Fibroblast of lung (primary cell): ENCODE results near the gene COLEC11. TPM values are rescaled to one million over a fixed set of nuclear protein-coding genes. Genes with fewer than 3 reads are reported as not detected.

ENCODE experiments used
- DNase-seq, 2 donors: peaks; one replicate each; pipeline versions ENCODE4 v3.0.0 to v3.0.0-alpha.2; 2010; ENCODE audit warnings: low read depth in 2 of 2
- H2AFZ ChIP-seq: 2 replicates; pipeline ENCODE4 v1.5.1; 2012; ENCODE audit warnings: low read length, control low read depth, inconsistent platforms
- H3K27ac ChIP-seq: 2 replicates; pipeline ENCODE4 v1.5.1; 2011; ENCODE audit warnings: low read length, control low read depth; ENCODE audit not compliant: insufficient read depth
- H3K27me3 ChIP-seq: 2 replicates; pipeline ENCODE4 v1.5.1; 2011; ENCODE audit warnings: mild to moderate bottlenecking, low read length; ENCODE audit not compliant: control insufficient read depth, insufficient read depth
- H3K36me3 ChIP-seq: 2 replicates; pipeline ENCODE4 v1.5.1; 2011; ENCODE audit warnings: low read length; ENCODE audit not compliant: control insufficient read depth, insufficient read depth
- H3K4me1 ChIP-seq: 2 replicates; pipeline ENCODE4 v1.5.1; 2011; ENCODE audit warnings: low read length; ENCODE audit not compliant: control insufficient read depth, insufficient read depth; ENCODE audit errors: extremely low read depth
- H3K4me2 ChIP-seq: 2 replicates; pipeline ENCODE4 v1.5.1; 2011; ENCODE audit warnings: low read length, control low read depth; ENCODE audit not compliant: insufficient read depth; ENCODE audit errors: extremely low read depth
- H3K4me3 ChIP-seq, 4 experiments: fragments of 200-600 bp in 1 of 4; sonication (generic) in 1 of 4; replicated peaks in 1 of 4; 2 replicates each; pipeline ENCODE4 v1.5.1; 2011 to 2016; ENCODE audit warnings: low read length in 4 of 4, low read depth in 3 of 4, mild to moderate bottlenecking in 3 of 4, control low read depth in 2 of 4, inconsistent platforms in 1 of 4, mixed read lengths in 1 of 4; ENCODE audit not compliant: insufficient read depth in 1 of 4; ENCODE audit errors: control extremely low read depth in 1 of 4
- H3K79me2 ChIP-seq: 2 replicates; pipeline ENCODE4 v1.5.1; 2012; ENCODE audit warnings: mild to moderate bottlenecking, low read length, inconsistent platforms; ENCODE audit not compliant: control insufficient read depth, insufficient read depth
- H3K9ac ChIP-seq: 2 replicates; pipeline ENCODE4 v1.5.1; 2011; ENCODE audit warnings: mild to moderate bottlenecking, low read length, control low read depth; ENCODE audit not compliant: insufficient read depth
- H3K9me3 ChIP-seq: 2 replicates; pipeline ENCODE4 v1.5.1; 2012; ENCODE audit warnings: low read depth, low read length; ENCODE audit not compliant: control insufficient read depth, insufficient read depth
- H4K20me1 ChIP-seq: 2 replicates; pipeline ENCODE4 v1.5.1; 2011; ENCODE audit warnings: low read length; ENCODE audit not compliant: control insufficient read depth, insufficient read depth; ENCODE audit errors: extremely low read depth
- CTCF ChIP-seq, 2 donors: IDR thresholded peaks in 1 of 2; conservative IDR thresholded peaks in 1 of 2; 1 replicate in 1 of 2; 2 replicates in 1 of 2; pipeline ENCODE4 v1.5.1; 2011 to 2012; ENCODE audit warnings: low read length in 2 of 2, control low read depth in 1 of 2, inconsistent platforms in 1 of 2, low read depth in 1 of 2, mild to moderate bottlenecking in 1 of 2
- EZH2 ChIP-seq: IDR thresholded peaks from 2 replicates; pipeline ENCODE4 v1.5.1; 2012; ENCODE audit warnings: low read length, control low read depth, mild to moderate bottlenecking; ENCODE audit errors: missing control alignments
- polyA plus RNA-seq, 2 donors: library from polyadenylated mRNA; depleted of rRNA in 1 of 2; stranded (reverse) in 1 of 2; unstranded in 1 of 2; fragments of >200 nt; gene quantifications; 2 replicates each; pipeline ENCODE4 v1.2.1, GENCODE V29; 2011 to 2012; ENCODE audit warnings: missing spikeins in 1 of 2
- total RNA-seq: library from RNA; depleted of rRNA; stranded (reverse); fragments of >200 nt; gene quantifications from 2 replicates; pipeline ENCODE4 v1.2.1, GENCODE V29; 2014

The COLEC11 gene
- total and polyA plus RNA-seq, 2 donors (not counting 1 experiment from before 2014, with no cell fraction given), result 0.30 to 0.83 TPM

- Histone ChIP-seq H4K20me1 (no peaks in the 10 kb centered on the region), H3K79me2 (no peaks in the 10 kb centered on the region), H3K27ac (no peak overlapping the region), H3K4me3 (no peak overlapping the region), H3K9ac (no peak overlapping the region), H3K27me3 (no peaks in the 10 kb centered on the region), H3K36me3 (no peaks in the 10 kb centered on the region), H2AFZ (no peak overlapping the region), H3K4me1 (no peaks in the 10 kb centered on the region), H3K4me2 (no peak overlapping the region), H3K9me3 (no peaks in the 10 kb centered on the region)
- no peak for DNase-seq
- TF ChIP-seq EZH2 (no peak), CTCF (conservative IDR thresholded peaks at IDR 0.05 in 1 of 2, IDR thresholded peaks at IDR 0.05 in 1 of 2; ENCODE audit: low read depth in 1 of 2, low read length in 2 of 2) (no peak)
Observed at GRCh38 chr2:3644246-3644525, 49.3 kb downstream of the COLEC11 start.

- Histone ChIP-seq H3K36me3 (no peaks in the 10 kb centered on the region), H3K79me2 (no peaks in the 10 kb centered on the region), H3K4me1 (no peaks in the 10 kb centered on the region), H2AFZ (no peak overlapping the region), H4K20me1 (no peaks in the 10 kb centered on the region), H3K4me2 (no peak overlapping the region), H3K9ac (no peak overlapping the region), H3K27me3 (no peaks in the 10 kb centered on the region), H3K27ac (no peak overlapping the region), H3K4me3 (no peak overlapping the region), H3K9me3 (no peaks in the 10 kb centered on the region)
- DNase-seq, result no peak
- TF ChIP-seq CTCF (conservative IDR thresholded peaks at IDR 0.05 in 1 of 2, IDR thresholded peaks at IDR 0.05 in 1 of 2; ENCODE audit: low read depth in 1 of 2, low read length in 2 of 2) (no peak), EZH2 (no peak)
Observed at GRCh38 chr2:3644891-3645605, 50.1 kb downstream of the COLEC11 start.

- Histone ChIP-seq H4K20me1 (no peaks in the 10 kb centered on the region), H2AFZ (no peak overlapping the region), H3K4me2 (no peak overlapping the region), H3K36me3 (no peaks in the 10 kb centered on the region), H3K27ac (no peak overlapping the region), H3K27me3 (no peaks in the 10 kb centered on the region), H3K79me2 (no peaks in the 10 kb centered on the region), H3K4me3 (no peak overlapping the region), H3K4me1 (no peaks in the 10 kb centered on the region), H3K9me3 (no peaks in the 10 kb centered on the region), H3K9ac (no peak overlapping the region)
- DNase-seq, result no peak
- TF ChIP-seq EZH2 (no peak), CTCF (conservative IDR thresholded peaks at IDR 0.05 in 1 of 2, IDR thresholded peaks at IDR 0.05 in 1 of 2; ENCODE audit: low read depth in 1 of 2, low read length in 2 of 2) (no peak)
Observed at GRCh38 chr2:3645745-3646389, 51.0 kb downstream of the COLEC11 start.
